Erythroblast (primary cell): ENCODE results near the gene EHF.

ENCODE experiments used
- DNase-seq, 2 experiments: peaks; one replicate each; lab custom pipeline; 2025; lab: John Stamatoyannopoulos, UW
- GATA1 ChIP-seq: IDR thresholded peaks from 2 replicates; pipeline ENCODE4 v1.6.1; 2011; ENCODE audit warnings: low read depth, mild to moderate bottlenecking, control low read depth, low read length, moderate library complexity
- POLR2A ChIP-seq: IDR thresholded peaks from 2 replicates; pipeline ENCODE4 v1.6.1; 2011; ENCODE audit warnings: mild to moderate bottlenecking, low read length

EHF gene

GRCh38 chr11:34649597-34649996 is 28.7 kb downstream of the EHF start:
- DNase-seq, result no peak
- TF ChIP-seq GATA1 (no peak), POLR2A (no peak)

GRCh38 chr11:34650528-34650927 is 29.6 kb downstream of the EHF start:
- TF ChIP-seq GATA1 (no peak), POLR2A (no peak)
- DNase-seq, result no peak

- DNase-seq, result no peak
- TF ChIP-seq GATA1 (no peak), POLR2A (no peak)
Measured at GRCh38 chr11:34651551-34651950, 30.7 kb downstream of the EHF start.

GRCh38 chr11:34652191-34652973 is 31.5 kb downstream of the EHF start:
- TF ChIP-seq POLR2A, result no peak
- TF ChIP-seq GATA1, result no peak
- no peak for DNase-seq

- no peak for DNase-seq
- TF ChIP-seq GATA1 (no peak), POLR2A (no peak)
Measured at GRCh38 chr11:34653031-34653430, 32.1 kb downstream of the EHF start.

- DNase-seq, result no peak
- TF ChIP-seq GATA1 (no peak), POLR2A (no peak)
Measured at GRCh38 chr11:34653851-34654482, 33.1 kb downstream of the EHF start.

GRCh38 chr11:34654483-34655334 is 33.8 kb downstream of the EHF start:
- TF ChIP-seq POLR2A, result no peak
- no peak for TF ChIP-seq GATA1
- no peak for DNase-seq

- no peak for DNase-seq
Measured at GRCh38 chr11:34655335-34656008, 34.6 kb downstream of the EHF start.

GRCh38 chr11:34656062-34656720 is 35.3 kb downstream of the EHF start:
- TF ChIP-seq GATA1 (no peak), POLR2A (no peak)
- DNase-seq, result no peak

More at GRCh38 chr11:34655335-34656008, 34.6 kb downstream of the EHF start:
- no peak for TF ChIP-seq POLR2A

GRCh38 chr11:34658071-34659015 is 37.5 kb downstream of the EHF start:
- no peak for DNase-seq
- TF ChIP-seq GATA1 (no peak), POLR2A (no peak)

GRCh38 chr11:34659096-34659733 is 38.3 kb downstream of the EHF start:
- no peak for TF ChIP-seq POLR2A
- TF ChIP-seq GATA1, result no peak
- no peak for DNase-seq
